NK-92 (cell line): ENCODE data around the gene CD8A.
"Not testable (repeated sequence)": the region's sequence is repeated elsewhere in the genome, so short reads cannot be mapped to it uniquely, and the experiment has no call there.

Source experiments
- DNase-seq: peaks from one replicate; lab custom pipeline; 2025; ENCODE audit not compliant: unreplicated experiment; lab: John Stamatoyannopoulos, UW

Gene CD8A

GRCh38 chr2:86790676-86791572, at the start of gene CD8A:
Gene CD8A, minus strand, starts transcription at chr2:86790913. Its CDS starts 88 bp downstream, at chr2:86790825.
- DNase-seq, result no peak

GRCh38 chr2:86839871-86840548, 49.3 kb upstream of the CD8A start:
- not testable (repeated sequence) for DNase-seq

GRCh38 chr2:86839455-86839854, 48.7 kb upstream of the CD8A start:
- not testable (repeated sequence) for DNase-seq

DNA sequence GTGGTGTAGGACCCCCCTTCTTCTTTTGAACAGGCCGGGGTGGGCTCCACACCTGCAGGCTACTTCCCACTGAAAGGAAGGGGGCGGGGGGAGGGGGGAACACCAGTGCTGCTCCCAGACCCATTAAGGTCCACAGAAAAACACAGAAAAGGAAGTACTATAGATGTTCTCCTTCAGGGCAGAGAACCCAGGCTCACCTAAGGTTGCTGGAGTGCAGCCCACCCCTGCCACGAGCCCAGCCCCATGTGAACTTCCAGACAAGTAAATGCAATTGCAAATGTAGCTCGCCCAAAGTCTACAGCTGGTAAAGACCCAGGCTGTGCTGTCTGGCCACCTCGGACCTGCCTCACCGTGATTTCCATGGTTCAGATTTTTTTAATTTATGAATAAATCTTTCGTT, 47.0 kb upstream of the CD8A start:
- DNase-seq, result not testable (repeated sequence)

DNA sequence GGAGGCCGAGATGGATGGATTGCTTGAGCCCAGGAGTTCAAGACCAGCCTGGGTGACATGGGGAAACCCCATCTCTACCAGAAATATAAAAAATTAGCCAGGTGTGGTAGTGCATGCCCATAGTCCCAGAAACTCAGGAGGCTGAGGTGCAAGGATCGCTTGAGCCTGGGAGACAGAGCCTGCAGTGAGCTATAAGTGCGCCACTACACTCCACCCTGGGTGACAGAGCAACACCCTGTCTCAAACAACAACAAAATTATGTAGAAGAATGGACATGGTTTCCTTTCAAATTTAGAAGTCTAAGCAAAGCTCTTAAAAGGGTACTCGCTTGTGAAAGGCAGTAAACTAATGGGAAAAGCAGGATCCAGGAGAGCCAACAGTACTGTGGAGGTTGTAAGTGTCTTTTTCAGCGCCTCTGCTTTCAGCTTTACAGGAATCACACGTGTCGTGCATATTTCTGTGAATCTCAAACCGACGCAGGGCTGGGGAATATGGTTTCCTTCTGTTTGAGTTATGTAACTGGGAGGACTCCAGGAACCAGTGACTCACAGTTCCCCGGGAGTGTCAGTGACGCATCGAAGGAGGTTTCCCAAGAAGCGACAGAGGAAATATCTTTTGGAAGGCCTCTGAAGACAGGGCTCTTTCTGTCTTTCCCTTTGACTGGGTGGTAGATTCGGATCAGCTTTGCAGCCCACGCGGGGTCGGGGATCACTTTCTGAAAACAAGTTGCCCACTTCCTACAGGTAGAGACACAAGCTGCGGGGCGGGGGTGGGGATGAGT, 46.4 kb upstream of the CD8A start:
- DNase-seq, result peak; percentile 3

DNA sequence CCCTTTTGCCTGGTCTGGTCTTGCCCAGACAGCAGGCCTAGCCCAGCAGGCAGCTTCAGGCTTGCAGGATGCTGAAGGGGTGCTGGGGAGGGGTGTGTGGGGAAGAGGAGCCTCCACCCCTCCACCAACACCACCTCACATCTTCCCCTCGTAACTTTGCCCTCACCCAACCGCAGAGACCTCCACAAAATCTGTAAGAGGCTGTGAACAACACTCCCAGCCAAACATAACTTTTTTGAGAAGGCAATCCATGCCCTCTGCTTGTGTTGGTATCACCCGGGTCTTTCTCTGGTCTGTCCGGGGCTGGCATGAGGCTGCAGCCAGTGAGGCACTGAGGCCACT, 44.8 kb upstream of the CD8A start:
- DNase-seq, result not testable (repeated sequence)

DNA sequence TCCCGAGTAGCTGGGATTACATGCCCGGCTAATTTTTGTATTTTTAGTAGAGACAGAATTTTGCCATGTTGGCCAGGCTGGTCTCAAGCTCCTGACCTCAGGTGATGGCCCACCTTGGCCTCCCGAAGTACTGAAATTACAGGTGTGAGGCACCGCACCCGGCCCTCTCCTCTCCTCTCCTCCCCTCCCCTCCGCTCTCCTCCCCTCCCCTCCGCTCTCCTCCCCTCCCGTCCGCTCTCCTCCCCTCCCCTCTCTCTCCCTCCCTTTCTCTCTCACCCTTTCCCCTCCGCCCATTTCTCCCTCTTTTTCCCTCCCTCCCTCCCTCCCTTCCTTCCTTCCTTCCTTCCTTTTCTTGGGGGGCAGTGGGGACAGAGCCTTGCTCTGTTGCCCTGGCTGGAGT, 42.6 kb upstream of the CD8A start:
- DNase-seq, result no peak

DNA sequence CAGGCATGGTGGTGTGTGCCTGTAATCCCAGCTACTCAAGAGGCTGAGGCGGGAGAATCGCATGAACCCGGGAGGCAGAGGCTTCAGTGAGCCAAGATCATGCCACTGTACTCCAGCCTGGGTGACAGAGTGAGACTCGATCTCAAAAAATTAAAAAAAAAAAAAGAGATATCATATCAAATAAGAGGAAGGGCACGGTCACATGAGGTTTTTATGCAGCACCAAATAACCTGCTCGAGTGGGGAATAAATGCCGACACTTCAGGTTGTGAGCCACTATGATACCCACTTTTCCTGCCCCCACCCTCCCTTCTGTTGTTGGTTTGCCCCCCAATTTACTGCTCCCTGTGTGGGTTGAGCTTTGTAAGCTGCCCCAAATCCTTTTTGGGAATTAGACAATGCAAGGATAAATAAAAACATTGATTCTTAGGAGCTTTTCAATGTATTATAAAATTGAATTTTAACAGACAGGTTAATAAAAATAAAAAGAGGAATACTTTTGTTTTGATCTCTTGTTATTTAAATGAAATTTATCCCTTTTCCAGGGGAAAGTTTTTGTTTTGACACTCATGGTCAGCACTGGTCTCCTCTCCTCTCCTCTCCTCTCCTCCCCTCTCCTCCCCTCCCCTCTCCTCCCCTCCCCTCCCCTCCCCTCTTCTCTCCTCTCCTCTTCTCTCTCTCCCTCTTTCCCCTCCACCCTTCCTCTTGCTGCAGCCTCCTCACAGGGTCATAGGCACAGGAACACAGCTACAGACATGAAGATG, 41.8 kb upstream of the CD8A start:
- DNase-seq, result no peak

DNA sequence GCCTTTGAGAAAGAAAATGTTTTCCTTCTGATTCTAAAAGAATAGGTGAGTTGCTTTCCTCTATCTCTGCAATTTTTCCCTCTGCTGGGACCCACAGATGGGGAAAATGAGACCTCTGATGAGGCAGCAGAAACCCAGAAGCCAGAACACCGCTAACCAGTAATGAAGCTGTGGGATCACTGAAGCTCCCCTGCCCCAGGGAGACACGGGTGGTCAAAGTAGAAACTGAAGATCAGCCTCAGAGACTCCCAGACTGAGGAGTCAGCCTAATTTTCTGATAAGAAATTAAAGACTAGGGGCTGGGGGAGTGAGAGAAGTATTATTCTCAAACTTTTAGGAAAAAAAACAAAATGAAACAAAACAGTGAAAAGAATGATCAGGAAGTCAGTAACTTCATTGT, 40.8 kb upstream of the CD8A start:
- DNase-seq, result no peak

- no peak for DNase-seq
These were observed 36.2 kb upstream of the CD8A start for GRCh38 chr2:86826951-86827350.

DNA sequence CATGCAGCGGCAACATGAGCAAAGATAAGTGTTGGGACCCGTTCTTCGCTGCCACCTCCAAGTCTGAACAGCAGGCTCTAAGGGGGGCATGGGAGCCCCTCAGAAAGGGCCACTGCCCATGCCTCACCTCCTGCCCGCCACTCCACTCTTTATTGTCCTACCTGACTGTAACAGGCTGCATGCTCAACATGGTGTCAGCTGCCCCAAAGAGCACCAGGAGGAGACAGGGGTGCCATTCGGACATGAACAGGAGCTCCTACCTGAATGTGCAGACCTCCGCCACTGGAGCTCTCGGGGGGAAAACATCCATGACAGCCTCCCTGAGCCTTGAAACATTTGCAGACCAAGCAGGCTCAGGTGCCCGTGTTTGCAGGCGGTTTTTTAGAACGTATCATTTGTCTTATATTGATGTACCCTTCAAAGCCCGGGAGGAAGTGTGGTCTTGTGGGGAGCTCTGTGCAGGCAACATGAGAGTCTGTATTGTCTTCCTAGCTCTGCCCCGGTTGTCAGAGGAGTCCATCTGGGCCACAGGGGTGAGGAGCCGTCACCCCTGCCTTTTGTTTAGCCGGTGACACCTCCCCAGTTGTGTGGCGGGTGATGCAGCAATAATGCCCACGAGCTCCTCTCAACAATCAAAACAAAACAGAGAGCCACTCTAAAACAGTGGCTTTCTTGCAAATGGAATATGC, 35.1 kb upstream of the CD8A start:
- no peak for DNase-seq

DNA sequence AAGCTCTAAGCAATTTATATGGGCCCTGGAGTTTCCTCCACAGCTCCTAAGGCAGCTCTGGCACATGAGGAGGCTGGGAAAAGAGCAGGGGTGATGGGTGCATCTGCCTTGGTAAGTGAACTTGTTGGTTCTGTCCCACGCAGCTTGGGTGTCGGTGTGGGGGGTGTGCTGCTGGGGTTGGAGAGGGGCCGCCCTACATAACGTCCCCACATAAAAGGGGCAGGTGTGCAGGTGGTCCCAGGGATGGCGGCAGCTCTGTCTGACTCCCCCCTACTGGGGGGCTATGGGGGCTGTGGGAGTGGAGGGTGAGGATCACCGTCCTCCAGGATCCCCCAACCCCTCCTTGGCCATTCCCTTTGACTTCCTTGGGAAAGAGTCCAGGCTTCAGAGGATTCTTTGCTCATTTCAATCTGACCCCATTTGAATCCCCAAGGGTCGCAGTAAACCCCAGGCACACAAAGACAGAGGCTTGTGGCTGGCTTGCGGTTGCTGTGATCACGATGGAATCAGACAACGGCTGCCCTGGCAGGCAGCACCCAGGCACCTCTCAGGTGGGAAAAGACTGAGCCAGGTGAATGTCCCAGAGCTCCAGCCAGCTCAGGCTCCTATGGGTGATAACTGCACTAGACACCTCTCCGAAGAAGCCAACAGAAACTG, 34.5 kb upstream of the CD8A start:
- no peak for DNase-seq

DNA sequence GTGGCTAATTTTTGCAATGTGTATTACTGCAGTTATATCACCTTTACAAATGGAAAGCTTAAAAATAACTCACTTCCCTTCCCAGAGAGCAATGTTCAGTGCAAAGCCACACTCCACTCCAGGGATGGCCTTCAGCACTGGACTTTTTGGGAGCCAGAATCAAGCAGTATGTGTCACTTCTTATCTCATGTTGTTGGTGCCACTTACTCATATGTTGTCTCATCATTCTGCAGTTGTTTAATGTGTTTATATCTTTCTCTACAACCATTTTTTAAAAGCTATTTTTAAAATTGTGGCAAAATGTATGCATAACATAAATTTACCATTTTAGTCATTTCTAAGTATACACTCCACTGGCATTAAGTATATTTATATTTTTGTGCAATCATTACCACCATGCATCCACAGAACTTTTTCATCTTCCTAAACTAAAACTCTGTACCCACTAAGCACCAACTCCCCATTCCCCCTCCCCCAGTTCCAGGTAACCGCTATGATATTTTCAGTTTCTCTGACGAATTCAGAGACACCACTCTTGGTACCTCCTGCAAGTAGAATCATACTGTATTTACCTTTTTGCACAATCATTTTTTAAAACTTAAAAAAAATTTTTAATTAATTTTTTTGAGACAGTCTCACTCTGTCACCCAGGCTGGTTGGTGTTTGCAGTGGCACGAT, 32.1 kb upstream of the CD8A start:
- no peak for DNase-seq

GRCh38 chr2:86821842-86822241, 31.1 kb upstream of the CD8A start:
- no peak for DNase-seq

DNA sequence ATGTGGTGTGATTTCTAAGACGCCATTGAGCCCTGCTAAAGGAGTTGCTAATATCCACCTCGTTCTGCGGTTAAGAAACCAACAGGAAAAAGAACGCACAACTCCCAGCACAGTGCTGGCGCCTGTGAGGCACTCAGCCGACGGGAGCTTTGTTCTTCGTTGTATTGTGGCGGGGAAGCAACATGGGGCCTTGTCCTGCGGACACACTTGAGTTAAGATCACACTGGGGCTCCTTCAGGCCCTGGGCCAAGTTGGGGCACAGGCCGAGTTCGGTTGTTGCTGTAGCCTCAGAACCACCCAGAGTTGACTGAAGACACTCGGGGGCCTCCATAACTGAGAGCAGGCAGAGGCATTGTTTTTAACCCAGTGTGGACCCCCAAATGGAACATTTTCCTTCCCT, 30.6 kb upstream of the CD8A start:
- DNase-seq, result no peak

GRCh38 chr2:86818957-86819356, 28.2 kb upstream of the CD8A start:
- no peak for DNase-seq

GRCh38 chr2:86818114-86818801, 27.5 kb upstream of the CD8A start:
- DNase-seq, result no peak

- DNase-seq, result no peak
These were observed 24.9 kb upstream of the CD8A start for GRCh38 chr2:86815611-86816010.
